T follicular helper cell (primary cell): ENCODE data around the gene HOXA7.

ENCODE experiments used
- DNase-seq: peaks from one replicate; pipeline ENCODE4 v3.0.0-alpha.2; 2020; ENCODE audit warnings: low read depth
- total RNA-seq, 2 experiments: gene quantifications; one replicate each; lab custom pipeline; 2026; lab: John Stamatoyannopoulos, UW

HOXA7 gene
- 0 reads per million in 2 experiments for total RNA-seq

DNA sequence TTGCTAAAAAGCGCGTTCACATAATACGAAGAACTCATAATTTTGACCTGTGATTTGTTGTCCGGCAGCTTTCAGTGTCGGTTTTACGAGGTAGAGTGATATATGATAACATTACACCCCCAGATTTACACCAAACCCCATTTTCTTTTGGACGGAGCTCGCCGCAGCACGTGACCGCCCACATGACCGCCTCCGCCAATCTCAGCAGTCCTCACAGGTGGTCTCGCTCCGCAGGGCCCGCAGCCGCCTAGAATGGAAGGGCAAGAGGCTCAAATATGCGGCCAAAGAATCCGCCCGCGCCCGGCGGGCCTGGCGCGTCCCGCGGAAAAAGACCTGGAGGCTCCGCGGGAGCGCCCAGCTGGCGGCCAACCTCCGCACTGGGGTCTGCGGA is at the start of gene HOXA7:
Gene HOXA7, minus strand, starts transcription at position 168 of the 391 bp plus-strand sequence. Its CDS starts 130 bp downstream, at position 38.
- no peak for DNase-seq

DNA sequence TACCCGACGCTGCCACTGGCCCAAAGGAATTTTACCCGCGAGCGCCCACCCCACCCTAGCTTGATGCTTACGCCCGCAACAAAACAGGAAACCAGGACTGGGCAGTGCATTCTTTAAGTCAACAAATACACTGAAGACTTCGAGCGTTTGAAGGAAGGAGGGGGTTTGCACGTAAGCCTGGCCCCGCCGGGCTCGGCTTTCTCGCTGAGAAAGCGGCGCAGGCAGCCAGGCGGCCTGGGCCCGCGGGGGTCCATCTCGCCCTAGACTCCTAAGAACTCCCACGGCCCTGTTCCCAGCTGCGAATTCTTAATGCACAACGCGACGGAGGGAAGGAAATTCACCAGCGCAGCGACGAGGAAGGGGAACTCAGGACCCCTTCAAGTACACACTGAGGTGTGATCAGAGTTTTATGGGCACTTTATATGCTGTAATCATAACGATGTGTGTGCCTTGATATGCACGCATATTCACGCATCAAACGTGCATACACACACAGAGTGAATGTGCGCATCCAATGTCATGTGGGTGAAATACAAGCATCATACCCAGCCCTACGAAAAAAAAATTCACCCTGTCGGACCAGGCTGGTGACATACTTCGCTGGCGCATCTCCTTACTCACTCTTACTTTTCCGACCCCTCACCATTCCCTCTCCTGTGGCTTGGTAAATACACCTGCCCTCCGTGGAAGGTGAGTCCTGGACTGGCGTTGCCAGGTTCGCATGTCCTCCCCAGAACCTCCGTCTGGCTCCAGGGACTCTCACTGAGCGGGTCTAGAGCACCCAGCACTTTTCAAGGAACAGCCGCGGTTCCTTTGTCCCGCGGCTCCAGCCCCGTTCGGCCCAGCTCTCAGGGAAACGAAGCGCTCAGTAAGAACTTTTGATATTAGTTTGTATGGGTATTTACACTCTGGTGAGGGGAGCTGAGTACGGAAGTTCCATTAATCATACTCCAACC is 49.1 kb upstream of the HOXA7 start:
- DNase-seq, result no peak

DNA sequence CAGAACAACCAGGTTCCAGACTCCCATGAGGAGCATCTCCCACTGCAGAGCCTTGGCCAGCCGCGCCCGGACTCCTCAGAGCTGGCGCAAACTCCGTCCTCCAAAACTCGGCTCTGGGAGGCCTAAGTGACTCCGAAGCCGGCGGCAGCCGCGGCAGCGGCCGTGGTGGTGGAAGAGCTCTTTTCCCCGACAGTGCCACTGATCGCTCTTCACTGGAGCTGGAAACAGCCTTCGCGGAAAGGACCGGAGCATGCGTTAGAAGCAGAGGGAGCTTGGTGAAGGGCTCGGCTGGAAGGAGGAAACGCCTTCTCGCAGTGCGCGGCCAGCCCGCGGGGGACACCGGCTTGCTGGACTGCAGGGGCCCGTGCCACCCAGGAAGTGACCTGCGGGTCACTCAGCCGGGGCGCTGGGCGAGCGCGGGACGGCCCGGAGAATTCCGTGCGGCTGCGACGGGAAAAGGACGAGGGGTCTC is 48.4 kb upstream of the HOXA7 start:
- DNase-seq, result no peak

DNA sequence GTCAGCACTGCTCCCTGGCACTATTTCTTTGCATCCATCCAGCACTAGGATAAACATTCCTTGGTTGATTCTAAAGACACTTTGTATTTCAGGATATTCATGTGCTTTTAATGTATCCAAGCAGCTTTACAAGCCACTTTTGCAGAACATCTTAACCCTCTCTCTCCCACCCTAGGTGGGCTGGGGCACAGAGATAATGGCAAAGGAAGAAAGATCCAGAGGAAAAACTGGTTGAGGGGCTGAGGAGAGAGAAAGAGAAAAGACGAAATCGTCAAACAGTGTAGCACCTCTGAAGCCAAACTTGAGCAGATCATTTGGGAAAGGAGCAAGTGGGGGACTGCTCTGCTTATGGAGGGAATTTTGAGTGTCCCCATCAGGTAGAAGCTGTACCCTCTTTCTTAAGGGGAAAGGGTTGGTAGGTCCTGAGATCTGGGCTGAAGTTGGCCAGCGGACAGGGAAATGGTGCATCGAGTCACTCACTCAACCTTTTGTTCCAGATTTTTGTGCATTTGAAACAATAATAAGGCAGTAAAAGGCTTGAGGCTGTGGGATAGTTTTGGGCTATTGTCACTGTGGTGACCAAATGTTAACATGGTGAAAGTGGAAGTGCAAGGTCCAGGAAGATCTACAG is 47.6 kb upstream of the HOXA7 start:
- no peak for DNase-seq

DNA sequence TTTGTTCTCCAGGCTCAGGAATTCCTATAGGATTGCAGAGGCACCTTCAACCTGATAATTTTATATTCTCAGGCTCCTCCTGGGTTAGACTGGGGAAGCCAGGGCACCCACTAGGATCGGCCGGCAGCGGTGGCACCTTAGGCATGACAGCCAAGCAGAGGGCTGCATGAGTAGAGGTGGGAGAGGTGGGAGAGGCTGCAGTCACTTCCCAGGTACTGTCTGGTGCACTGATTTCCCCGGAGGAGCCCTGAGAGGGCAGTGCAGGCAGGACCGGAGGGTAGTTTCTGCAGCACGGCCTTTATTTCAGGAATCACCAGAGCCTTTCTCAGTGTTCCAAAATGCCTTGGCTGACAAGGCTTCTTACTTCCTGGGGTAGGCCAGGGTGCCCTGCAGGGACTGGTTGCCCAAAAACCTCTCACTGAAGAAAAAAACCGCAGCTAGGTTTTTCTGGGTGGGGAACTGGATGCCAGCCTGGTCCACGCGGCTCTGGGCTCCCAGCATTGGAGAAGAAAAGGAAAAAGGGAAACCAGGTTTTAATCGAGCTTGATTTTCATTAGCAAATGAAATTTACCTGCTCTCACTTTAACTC is 47.0 kb upstream of the HOXA7 start:
- no peak for DNase-seq

DNA sequence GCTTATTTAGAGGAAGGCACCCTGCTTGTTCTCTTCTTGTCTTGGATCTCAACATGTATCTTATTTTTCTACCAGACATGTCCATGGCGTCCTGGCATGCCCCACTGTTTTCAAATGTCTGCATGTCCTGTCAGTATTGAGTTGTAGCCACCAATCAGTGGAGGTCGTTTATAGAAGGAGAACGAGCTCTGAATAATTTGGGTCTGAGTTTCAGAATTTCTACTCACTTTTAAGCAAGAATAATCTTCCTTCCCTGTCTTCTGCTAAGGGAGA is 46.3 kb upstream of the HOXA7 start:
- DNase-seq, result no peak

DNA sequence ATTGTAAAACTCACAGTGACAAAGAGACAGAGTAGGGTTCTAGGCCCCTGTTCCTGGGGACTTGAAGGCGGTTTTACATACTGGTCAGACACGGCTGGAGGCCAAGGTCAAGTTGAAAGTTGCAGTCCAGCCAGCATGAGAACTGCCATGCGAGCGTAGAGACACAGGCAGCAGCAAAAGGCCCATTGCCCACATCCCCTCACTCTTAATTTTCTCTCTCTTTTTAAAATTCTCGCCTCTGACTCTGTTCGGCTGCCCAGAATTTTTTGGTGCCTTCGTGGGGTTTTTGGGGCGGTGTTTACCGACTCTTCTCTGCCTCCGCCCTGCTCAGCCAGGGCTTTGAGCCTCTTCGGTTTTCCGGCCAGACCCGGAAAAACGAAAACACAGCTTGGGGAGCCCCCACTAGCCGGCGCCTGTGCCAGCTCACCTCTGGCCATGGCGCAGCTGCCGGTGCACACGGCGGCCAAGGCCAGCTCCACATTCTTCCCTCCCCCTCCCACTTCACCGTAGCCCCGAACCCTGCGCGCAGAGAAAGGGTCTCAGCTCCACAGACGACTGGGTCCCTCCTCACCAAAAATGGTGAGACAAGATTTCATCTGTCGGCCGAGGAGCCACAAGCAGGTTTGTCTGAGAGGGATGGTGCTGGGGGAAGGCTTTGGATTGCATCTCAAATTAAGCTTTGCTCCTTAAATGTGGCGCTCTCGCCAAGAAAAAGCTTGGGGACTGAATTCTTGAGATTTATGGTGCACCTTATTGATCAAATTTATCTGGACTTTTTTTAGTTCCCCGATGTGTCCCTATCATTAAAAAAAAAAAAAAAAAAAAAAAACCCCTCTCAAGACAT is 45.8 kb upstream of the HOXA7 start:
- no peak for DNase-seq

DNA sequence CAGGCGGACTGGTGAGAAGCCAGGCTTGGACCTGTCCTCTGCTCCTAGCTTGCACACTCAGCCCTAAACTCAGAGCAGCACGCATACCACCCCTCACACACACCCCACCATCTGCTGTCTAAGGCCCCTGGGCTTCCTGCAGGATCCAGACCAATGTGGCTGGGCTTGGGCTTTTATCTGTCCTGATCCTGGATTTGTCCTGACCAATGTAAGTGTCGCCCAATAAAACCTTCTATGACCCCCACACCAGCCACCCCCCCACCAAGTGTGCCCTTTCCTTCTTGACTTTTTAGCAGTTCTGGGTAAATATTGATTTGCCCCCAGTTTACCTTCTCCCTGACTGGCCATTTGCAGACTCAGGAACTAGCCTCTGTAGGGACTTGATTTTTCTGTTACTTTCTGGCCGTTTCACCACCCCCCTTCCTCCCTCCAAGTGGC is 45.1 kb upstream of the HOXA7 start:
- no peak for DNase-seq

DNA sequence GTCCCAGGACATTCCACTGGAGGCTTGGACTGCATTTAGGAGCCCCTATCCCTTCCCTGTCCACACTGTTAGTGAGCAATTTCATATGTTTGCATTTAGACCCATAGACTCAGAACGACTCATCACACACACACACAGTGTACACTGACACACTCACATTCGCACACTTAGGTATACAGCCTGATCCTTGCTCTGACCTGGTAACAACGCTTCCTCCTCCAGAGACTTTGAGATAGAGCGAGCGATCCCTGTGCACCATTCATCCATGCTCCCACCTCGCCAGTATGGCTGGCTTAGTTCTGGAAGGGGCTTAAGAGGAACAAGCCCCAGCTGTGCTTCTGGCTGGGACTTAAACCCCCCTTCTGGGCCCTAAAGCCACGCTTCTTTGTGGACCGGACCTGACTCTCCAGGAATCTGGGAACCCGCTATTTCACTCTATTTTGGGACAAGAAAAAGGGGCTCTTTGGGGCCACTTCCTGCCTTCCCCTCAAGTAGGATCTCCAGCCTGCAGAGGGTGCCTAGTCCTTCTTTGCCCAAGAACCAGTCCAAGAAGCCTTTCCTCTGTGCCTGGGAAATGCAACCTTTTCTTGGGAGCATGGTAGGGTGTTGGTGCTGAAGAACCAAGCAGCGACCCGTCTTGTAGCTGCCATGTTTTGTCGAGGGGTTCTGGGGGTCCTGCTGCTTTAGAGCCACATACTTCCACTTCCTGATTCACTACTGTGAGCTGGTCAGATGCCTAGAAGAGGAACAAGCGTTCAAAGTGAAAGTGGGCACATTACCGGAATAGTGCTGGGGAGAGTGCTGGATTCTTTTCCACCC is 44.5 kb upstream of the HOXA7 start:
- no peak for DNase-seq

DNA sequence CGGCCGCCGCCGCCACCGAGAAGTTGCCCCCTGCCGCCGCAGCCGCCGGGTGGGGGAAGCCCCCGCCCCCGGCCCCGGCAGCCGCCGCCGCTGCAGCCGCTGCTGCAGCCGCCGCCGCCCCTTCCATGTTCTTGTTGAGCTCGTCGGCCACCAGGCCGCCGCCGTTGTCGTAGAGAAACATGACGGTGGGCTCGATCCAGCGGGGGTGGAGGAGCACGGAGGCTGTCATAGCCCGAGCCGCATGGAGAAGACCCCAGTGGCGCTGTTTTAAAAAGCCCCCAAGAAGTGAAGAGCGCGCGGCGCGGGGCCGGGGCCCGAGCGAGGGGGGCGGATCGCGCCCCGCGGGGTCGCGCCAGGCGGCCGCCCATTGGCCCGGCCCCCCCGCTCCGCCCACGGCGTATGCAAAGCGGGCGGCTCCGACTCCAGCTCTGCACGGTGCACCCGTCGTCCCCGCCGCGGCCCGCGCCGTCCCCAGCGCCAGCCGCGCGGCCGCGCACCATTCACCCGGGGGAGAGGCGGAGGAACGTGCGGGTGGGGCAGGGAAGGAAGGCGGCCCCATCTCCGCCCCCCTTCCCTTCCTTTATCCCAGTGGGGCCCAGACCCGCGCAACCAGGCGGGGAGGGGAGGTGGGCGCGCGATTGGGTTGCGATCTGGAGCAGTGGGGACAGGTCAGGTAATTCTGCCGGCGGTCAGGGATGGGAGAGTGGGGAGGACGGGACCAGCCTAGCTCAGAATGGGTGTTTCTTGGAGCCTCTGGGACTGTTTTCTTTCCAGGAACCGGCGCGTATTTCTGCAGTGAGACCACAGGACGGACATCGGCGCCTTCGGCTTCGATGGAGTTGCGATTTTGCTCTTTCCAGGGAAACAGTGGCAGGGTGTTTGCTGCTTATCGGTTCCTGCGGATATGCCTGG is 43.6 kb upstream of the HOXA7 start, which contains the start of gene HOXA13:
Gene HOXA13, minus strand, starts transcription at position 243 of the 912 bp plus-strand sequence. Its CDS starts 14 bp downstream, at position 229.
- DNase-seq, result no peak

DNA sequence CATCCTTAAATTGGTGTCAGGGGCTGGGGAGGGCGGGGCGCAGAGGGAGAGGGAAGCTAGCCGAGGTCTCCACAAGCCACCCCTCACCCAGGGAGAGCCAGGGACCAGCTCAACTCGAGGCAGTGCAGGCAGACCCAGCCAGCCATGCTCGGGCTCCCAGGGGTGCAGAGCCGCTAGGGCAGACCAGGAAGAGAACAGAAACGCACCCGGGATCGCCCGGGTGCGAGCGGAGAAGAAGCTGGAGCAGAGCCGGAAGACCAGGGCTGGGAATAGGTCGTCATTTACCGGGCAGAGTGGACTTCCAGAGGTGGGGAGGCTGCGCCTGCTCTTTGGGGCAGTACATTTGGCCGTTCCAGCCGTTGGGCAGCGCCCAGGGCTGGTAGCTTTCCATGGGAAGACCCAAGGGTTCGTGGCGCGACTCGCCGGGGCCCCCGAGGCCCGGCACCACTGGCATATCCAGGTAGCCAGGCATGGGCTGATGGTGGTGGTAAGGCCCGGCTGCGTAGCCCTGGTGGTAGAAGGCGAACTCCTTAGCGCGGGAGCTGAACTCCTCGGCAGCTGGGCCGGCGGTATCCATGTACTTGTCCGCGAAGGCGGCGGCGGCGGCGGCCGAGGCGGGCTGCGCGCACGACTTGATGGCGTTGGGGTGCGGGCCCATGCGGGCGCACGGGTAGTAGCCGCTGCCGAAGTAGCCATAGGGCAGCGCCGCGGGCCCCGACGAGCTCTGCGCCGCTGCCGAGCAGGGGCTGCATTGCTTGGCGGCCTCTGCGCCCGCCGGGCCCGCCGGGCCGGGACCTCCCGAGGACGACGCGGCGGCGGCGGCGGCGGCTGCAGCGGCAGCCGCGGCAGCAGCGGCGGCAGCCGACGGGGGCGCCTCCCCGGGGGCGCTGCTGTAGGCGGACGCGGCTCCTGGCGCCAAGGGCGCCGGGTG is 42.7 kb upstream of the HOXA7 start:
- DNase-seq, result no peak

DNA sequence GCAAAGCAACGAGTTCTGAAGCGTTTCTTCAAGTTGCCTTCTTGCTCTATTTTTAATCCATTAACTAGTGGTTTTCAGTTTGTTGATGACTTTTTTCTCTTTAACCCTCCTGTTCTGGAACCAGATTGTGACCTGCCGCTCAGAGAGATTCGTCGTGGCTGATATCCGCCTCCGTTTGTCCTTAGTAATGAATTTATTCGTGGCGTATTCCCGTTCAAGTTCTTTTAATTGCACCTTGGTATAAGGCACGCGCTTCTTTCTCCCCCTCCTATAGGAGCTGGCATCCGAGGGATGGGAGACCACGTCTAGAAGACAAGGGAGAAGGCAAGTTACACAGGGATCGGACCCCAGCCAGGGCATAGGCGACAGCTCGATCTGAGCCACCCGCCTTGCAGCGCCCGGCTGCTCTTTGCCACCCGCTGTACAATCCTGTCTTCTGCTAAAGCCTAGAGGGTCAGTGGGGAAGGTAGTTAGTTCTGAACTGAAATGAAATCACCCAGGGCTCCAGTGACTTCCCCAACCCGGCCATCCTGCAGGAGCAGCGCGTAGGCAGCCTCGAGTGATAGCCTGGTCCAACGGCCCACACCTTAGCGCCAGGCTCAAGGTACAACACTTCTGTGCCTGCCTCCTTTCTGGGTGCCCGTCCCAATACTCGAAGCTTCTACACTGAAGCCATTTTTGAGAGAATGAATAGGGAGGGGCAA is 41.8 kb upstream of the HOXA7 start:
- DNase-seq, result no peak

DNA sequence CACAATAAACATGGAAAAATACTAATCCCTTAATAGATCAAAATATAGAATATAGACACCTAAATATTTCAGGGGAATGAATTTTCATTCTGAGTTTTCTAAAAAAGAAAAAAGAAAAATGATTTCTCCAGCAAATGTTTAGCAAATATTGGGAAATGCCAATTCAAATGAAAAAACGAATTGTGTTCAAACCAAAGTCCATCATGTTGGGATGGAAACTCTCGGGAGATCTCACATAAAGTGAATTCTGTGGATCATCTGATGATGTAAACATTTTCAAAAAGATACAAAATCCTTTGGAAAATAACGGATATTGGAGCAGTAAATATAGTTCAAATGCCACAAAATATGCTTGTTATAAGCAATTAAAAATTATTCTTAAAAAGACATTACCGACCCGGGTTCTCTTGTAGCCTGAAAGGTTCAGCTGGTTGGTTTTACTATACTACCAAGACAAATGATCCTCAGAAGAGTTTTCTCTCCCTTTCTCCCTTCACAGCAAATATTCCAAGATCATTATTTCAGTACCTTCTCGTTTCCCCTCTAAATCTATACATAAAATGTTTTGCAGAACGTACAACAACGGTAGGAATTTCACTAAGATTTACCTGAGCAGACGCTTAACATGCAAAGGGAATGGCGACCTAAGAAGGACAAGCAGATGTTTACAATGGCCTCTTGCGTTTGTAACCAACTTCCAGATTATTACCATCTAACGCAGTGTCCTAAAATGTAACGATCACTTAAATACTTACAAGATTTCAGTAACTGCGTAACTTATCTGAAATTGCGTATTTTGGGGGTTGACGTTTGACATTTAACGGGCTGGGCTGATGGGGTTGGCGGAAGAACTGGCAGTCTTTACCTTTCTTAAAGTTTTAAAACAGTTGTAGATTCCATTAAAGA is 40.9 kb upstream of the HOXA7 start:
- DNase-seq, result no peak

DNA sequence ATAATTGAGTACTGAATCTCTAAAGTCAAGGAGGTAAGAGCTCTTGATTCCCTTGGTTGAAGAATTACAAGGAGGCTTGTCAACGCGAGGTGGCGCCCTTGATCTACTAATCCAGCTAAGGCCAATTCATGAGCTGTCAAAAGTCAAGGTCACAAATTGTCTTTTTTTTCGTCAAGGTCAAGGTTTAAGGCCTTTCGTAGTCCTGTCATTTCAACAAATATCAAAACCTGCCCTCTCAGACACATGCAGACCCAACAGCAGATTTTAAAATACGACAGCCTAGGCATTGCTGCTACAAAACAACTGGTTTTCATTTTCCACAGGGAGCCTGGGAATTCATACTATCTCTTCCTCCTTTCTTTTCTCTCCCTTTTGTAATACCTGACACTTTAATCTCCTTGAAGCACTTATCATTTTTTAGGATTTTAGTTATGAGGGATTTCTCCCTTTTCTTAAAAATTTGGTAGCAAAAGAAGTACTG is 39.9 kb upstream of the HOXA7 start:
- peak; percentile 78 for DNase-seq

DNA sequence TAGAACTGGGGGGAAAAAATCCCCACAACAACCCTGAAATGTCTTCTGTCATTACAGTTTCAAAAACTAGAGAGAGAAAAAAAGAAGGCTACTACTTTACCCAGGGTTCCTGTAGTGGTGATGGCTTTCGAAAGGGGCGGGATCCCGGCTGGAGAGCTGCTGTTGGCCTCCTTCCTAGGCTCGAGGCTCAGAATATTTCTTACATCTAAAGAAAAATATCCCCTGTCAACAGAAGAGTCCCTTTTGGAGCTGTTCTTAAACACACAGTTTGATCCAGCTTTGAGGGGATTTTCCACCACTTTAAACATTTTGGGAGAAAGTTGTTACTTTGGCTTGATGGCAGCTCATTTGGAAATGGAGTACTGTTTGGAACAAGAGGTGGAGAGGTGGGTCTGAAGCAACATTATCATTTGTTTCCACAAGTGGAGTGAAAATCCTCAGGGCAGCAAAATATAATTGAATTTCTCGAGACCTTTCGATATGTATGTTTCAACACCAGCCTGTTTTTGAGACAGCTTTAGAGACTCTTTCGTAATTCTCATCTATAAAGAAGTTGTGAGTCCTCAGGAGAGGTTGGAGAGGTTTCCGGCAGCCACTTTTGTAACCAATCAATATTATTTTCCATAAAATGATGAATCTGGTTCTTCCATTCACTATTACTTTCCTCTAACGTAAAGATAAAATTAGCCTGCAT is 38.4 kb upstream of the HOXA7 start:
- DNase-seq, result no peak

DNA sequence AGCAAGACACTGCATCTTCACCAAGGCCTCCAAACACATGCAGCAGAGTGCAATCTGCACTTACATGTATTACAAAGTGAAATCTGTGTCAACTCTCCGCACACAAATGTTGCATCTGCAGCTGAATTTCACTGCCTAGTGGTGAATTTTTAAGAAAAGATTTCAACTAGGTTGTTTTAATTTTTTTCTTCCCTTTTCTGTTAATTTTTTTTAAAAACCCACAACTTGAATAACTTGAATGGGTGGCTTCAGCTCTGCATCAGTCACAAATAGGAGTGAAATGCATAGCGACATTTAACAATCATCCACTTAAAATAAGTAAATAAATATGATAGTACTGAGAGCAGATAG is 37.5 kb upstream of the HOXA7 start:
- no peak for DNase-seq
